H1 (cell line): ENCODE results near the gene KRT77. TPM values are rescaled to one million over a fixed set of nuclear protein-coding genes. Genes with fewer than 3 reads are reported as not detected.

Experiments
- CTCF ChIA-PET: fragments of 300-600 bp; sonication (Branson Sonifier 250); formaldehyde crosslinking; loops from one replicate; lab custom pipeline; 2021; ENCODE audit not compliant: partially characterized antibody; lab: Charles Lee
- POLR2A ChIA-PET: fragments of 300-600 bp; sonication (Branson Sonifier 250); formaldehyde crosslinking; loops from one replicate; lab custom pipeline; 2021; ENCODE audit warnings: inconsistent platforms; ENCODE audit not compliant: partially characterized antibody; lab: Charles Lee
- DNase-seq, 2 experiments: peaks; one replicate each; pipeline versions ENCODE4 v3.0.0 to v3.0.0-alpha.2; 2010 to 2022; ENCODE audit warnings: low spot score in 2 of 2, low read depth in 1 of 2, mixed read lengths in 1 of 2
- FAIRE-seq: peaks from 2 replicates; lab custom pipeline; 2011; peaks lifted over from hg19 to GRCh38; lab: Jason Lieb, UNC
- H2AFZ ChIP-seq: 2 replicates; pipeline ENCODE4 v1.8.1; 2012; ENCODE audit warnings: low read length, inconsistent platforms
- H2AK5ac ChIP-seq: 2 replicates; pipeline ENCODE4 v1.6.1; 2013; ENCODE audit warnings: low read depth, low read length
- H2BK120ac ChIP-seq: replicated peaks from 2 replicates; pipeline ENCODE3; 2013; ENCODE audit warnings: low read depth, low read length, inconsistent platforms
- H2BK12ac ChIP-seq: 2 replicates; pipeline ENCODE4 v1.6.1; 2013; ENCODE audit warnings: low read depth, low read length
- H2BK15ac ChIP-seq: 2 replicates; pipeline ENCODE4 v1.6.1; 2013; ENCODE audit warnings: low read length
- H2BK20ac ChIP-seq: 2 replicates; pipeline ENCODE4 v1.6.1; 2013; ENCODE audit warnings: low read length
- H2BK5ac ChIP-seq: 2 replicates; pipeline ENCODE4 v1.6.1; 2013; ENCODE audit warnings: low read depth, low read length
- H3K14ac ChIP-seq: 2 replicates; pipeline ENCODE4 v1.6.1; 2013; ENCODE audit warnings: inconsistent platforms; ENCODE audit not compliant: insufficient read length
- H3K18ac ChIP-seq: 2 replicates; pipeline ENCODE4 v1.6.1; 2013; ENCODE audit warnings: low read length; ENCODE audit errors: extremely low read depth
- H3K23ac ChIP-seq: 2 replicates; pipeline ENCODE4 v1.6.1; 2013; ENCODE audit warnings: inconsistent platforms; ENCODE audit not compliant: insufficient read length
- H3K23me2 ChIP-seq: 2 replicates; pipeline ENCODE4 v1.6.1; 2013; ENCODE audit warnings: low read depth, low read length
- H3K27ac ChIP-seq: 2 replicates; pipeline ENCODE4 v1.6.1; 2011; ENCODE audit warnings: low read depth, low read length, inconsistent platforms
- H3K27me3 ChIP-seq, 4 experiments: replicated peaks in 1 of 4; 1 replicate in 1 of 4; 2 replicates in 3 of 4; pipeline versions ENCODE4 v1.6.1 to v1.8.1; 2011 to 2013; ENCODE audit warnings: low read length in 3 of 4, mild to moderate bottlenecking in 3 of 4, inconsistent platforms in 2 of 4, mixed read lengths in 2 of 4, moderate library complexity in 1 of 4; ENCODE audit not compliant: control insufficient read depth in 3 of 4, insufficient read depth in 3 of 4; ENCODE audit errors: extremely low read depth in 1 of 4
- H3K36me3 ChIP-seq, 4 experiments: 2 replicates each; pipeline versions ENCODE4 v1.6.1 to v1.8.1; 2011 to 2013; ENCODE audit warnings: mild to moderate bottlenecking in 4 of 4, low read length in 3 of 4, moderate library complexity in 2 of 4, control low read depth in 1 of 4, inconsistent platforms in 1 of 4; ENCODE audit not compliant: insufficient read depth in 4 of 4, control insufficient read depth in 2 of 4
- H3K4ac ChIP-seq: replicated peaks from 2 replicates; pipeline ENCODE3; 2013; ENCODE audit warnings: low read length, low read depth, mixed read lengths, inconsistent platforms; ENCODE audit not compliant: insufficient read length
- H3K4me1 ChIP-seq, 4 experiments: replicated peaks in 1 of 4; 1 replicate in 1 of 4; 2 replicates in 3 of 4; pipeline versions ENCODE4 v1.6.1 to v1.8.1; 2011 to 2013; ENCODE audit warnings: low read length in 3 of 4, inconsistent platforms in 2 of 4, mixed read lengths in 1 of 4; ENCODE audit not compliant: insufficient read depth in 4 of 4, control insufficient read depth in 3 of 4
- H3K4me2 ChIP-seq, 2 experiments: 2 replicates each; pipeline versions ENCODE4 v1.6.1 to v1.8.1; 2011 to 2013; ENCODE audit warnings: low read depth in 2 of 2, low read length in 2 of 2, control low read depth in 1 of 2, inconsistent platforms in 1 of 2, mild to moderate bottlenecking in 1 of 2; ENCODE audit not compliant: insufficient read depth in 1 of 2
- H3K4me3 ChIP-seq, 4 experiments: fragments of 200-600, 300-600 bp in 1 of 4; sonication (generic), shearing (Covaris generic), sonication (Bioruptor Twin) in 1 of 4; 2 replicates each; pipeline versions ENCODE4 v1.5.1 to v1.8.1; 2011 to 2016; ENCODE audit warnings: low read length in 4 of 4, low read depth in 3 of 4, control low read depth in 2 of 4, inconsistent platforms in 2 of 4, mild to moderate bottlenecking in 2 of 4, mixed read lengths in 1 of 4, moderate library complexity in 1 of 4; ENCODE audit not compliant: insufficient read depth in 2 of 4; ENCODE audit errors: extremely low read depth in 1 of 4
- H3K56ac ChIP-seq: replicated peaks from 2 replicates; pipeline ENCODE3; 2013; ENCODE audit warnings: low read depth, mild to moderate bottlenecking, mixed read lengths, low read length, inconsistent platforms; ENCODE audit not compliant: insufficient read length
- H3K79me1 ChIP-seq: 2 replicates; pipeline ENCODE4 v1.6.1; 2013; ENCODE audit warnings: low read depth, low read length, control low read depth
- H3K79me2 ChIP-seq, 2 experiments: 2 replicates each; pipeline versions ENCODE4 v1.6.1 to v1.8.1; 2012 to 2013; ENCODE audit warnings: low read length in 2 of 2, mild to moderate bottlenecking in 2 of 2, inconsistent platforms in 1 of 2; ENCODE audit not compliant: insufficient read depth in 2 of 2, control insufficient read depth in 1 of 2
- H3K9ac ChIP-seq, 4 experiments: replicated peaks in 1 of 4; 1 replicate in 1 of 4; 2 replicates in 3 of 4; pipeline versions ENCODE4 v1.6.1 to v1.8.1; 2011 to 2013; ENCODE audit warnings: low read depth in 3 of 4, low read length in 3 of 4, control low read depth in 2 of 4, mild to moderate bottlenecking in 2 of 4, moderate library complexity in 2 of 4, inconsistent platforms in 1 of 4; ENCODE audit errors: extremely low read depth in 1 of 4
- H3K9me3 ChIP-seq, 2 experiments: 2 replicates each; pipeline versions ENCODE4 v1.6.1 to v1.8.1; 2012 to 2013; ENCODE audit warnings: mild to moderate bottlenecking in 2 of 2, moderate library complexity in 2 of 2, control low read depth in 1 of 2, inconsistent platforms in 1 of 2, low read depth in 1 of 2, low read length in 1 of 2, mixed read lengths in 1 of 2; ENCODE audit not compliant: insufficient read depth in 2 of 2
- H4K20me1 ChIP-seq, 2 experiments: replicated peaks in 1 of 2; 2 replicates each; pipeline versions ENCODE3 to v1.8.1; 2011 to 2013; ENCODE audit warnings: inconsistent platforms in 2 of 2, low read length in 2 of 2, mild to moderate bottlenecking in 1 of 2; ENCODE audit not compliant: insufficient read depth in 2 of 2, control insufficient read depth in 1 of 2
- H4K5ac ChIP-seq: 2 replicates; pipeline ENCODE4 v1.6.1; 2013; ENCODE audit warnings: low read length, low read depth, mixed read lengths, inconsistent platforms; ENCODE audit not compliant: insufficient read length
- H4K8ac ChIP-seq: 2 replicates; pipeline ENCODE4 v1.8.0; 2013; ENCODE audit warnings: mild to moderate bottlenecking, moderate library complexity, low read length, inconsistent platforms; ENCODE audit not compliant: insufficient read depth; ENCODE audit errors: extremely low read depth
- H4K91ac ChIP-seq: replicated peaks from 2 replicates; pipeline ENCODE3; 2013; ENCODE audit warnings: low read length, mixed read lengths, inconsistent platforms; ENCODE audit not compliant: insufficient read length
- ATF3 ChIP-seq: IDR thresholded peaks from 2 replicates; pipeline ENCODE4 v1.6.1; 2011; ENCODE audit warnings: low read depth, mild to moderate bottlenecking, low read length; ENCODE audit not compliant: insufficient read depth
- MAFK ChIP-seq: IDR thresholded peaks from 2 replicates; pipeline ENCODE4 v1.6.1; 2012; ENCODE audit warnings: low read depth, mild to moderate bottlenecking, improper control_type of control experiment, low read length
- RAD21 ChIP-seq, 2 experiments: IDR thresholded peaks in 1 of 2; conservative IDR thresholded peaks in 1 of 2; 2 replicates each; pipeline ENCODE4 v1.6.1; 2011; ENCODE audit warnings: low read depth in 2 of 2, low read length in 2 of 2, improper control_type of control experiment in 1 of 2, inconsistent platforms in 1 of 2, mild to moderate bottlenecking in 1 of 2, moderate library complexity in 1 of 2
- RFX5 ChIP-seq: IDR thresholded peaks from 2 replicates; pipeline ENCODE4 v1.6.1; 2011; ENCODE audit warnings: low read depth, low read length, improper control_type of control experiment, borderline replicate concordance
- WGBS, 2 experiments: shearing (Covaris generic) in 1 of 2; methylation state at CpG; one replicate each; pipeline versions ENCODE4 v1.1.6 to v1.1.7; 2013 to 2015; ENCODE audit warnings: low lambda C conversion rate in 2 of 2, mixed read lengths in 2 of 2, inconsistent platforms in 1 of 2, low coverage in 1 of 2, missing lambda C conversion rate in 1 of 2; ENCODE audit not compliant: insufficient replicate concordance in 2 of 2, insufficient coverage in 1 of 2, insufficient read length in 1 of 2; ENCODE audit errors: extremely low coverage in 1 of 2, missing lambda C conversion rate in 1 of 2; 5-methylcytosine and 5-hydroxymethylcytosine counted together
- polyA plus RNA-seq, 7 experiments: library from polyadenylated mRNA; depleted of rRNA in 3 of 7; stranded (reverse) in 5 of 7; unstranded in 2 of 7; fragments of >200 nt in 5 of 7; fragments of 200-250 nt in 2 of 7; gene quantifications; 1 replicate in 5 of 7; 2 replicates in 1 of 7; 4 replicates in 1 of 7; pipeline versions ENCODE4 v1.2.1 to v1.2.3, GENCODE V29; 2011 to 2013; ENCODE audit warnings: missing spikeins in 2 of 7, mixed read lengths in 2 of 7
- total RNA-seq: library from RNA; stranded (reverse); fragmentation: NEBNext Ultra II Directional; extraction: Animal tissue kit (Norgen Biotek cat#: 25700); gene quantifications from 2 replicates; pipeline ENCODE4 v1.2.1, GENCODE V29; 2021
- TF ChIP-seq, protein P1 (sequence below), 3 experiments: IDR thresholded peaks; 1 replicate in 2 of 3; 2 replicates in 1 of 3; pipeline versions ENCODE4 v1.5.1 to v1.6.1; 2011; ENCODE audit warnings: low read length in 3 of 3, mild to moderate bottlenecking in 3 of 3, inconsistent platforms in 2 of 3, low read depth in 1 of 3, moderate library complexity in 1 of 3; ENCODE audit not compliant: insufficient read depth in 1 of 3; ENCODE audit errors: control extremely low read depth in 1 of 3

The KRT77 gene
- total and polyA plus RNA-seq, 2 of the 8 experiments (the other 6 are each of a cell fraction or from before 2014, with no cell fraction given) = 0.02 TPM; not detected in 1

GRCh38 chr12:52646613-52647012 is 56.7 kb downstream of the KRT77 start:
- Histone ChIP-seq H3K79me2 (no peaks in the 10 kb centered on the region), H4K5ac (no peak overlapping the region), H3K27ac (no peak overlapping the region), H4K91ac (no peak overlapping the region), H3K4ac (no peak overlapping the region), H3K4me2 (no peak overlapping the region), H3K36me3 (no peaks in the 10 kb centered on the region), H3K18ac (no peak overlapping the region), H2BK12ac (no peak overlapping the region), H3K79me1 (no peaks in the 10 kb centered on the region), H3K23ac (no peak overlapping the region), H2AK5ac (no peak overlapping the region), H3K14ac (no peak overlapping the region), H2BK15ac (peak overlapping the region; percentile 54; the same call in 1 of the 2 replicates), H3K23me2 (no peaks in the 10 kb centered on the region), H3K9me3 (peaks cover 0 to 1% of the 10 kb centered on the region in 2 experiments; a peak in 1 of 4 replicates), H3K4me3 (no peak overlapping the region), H2BK20ac (no peak overlapping the region), H2AFZ (no peak overlapping the region), H4K20me1 (no peaks in the 10 kb centered on the region), H3K56ac (no peak overlapping the region), H3K9ac (no peak overlapping the region), H2BK120ac (no peak overlapping the region), H2BK5ac (no peak overlapping the region), H4K8ac (no peak overlapping the region), H3K27me3 (peaks cover 0 to 4% (median 0%) of the 10 kb centered on the region in 4 experiments; a peak in 1 of 7 replicates), H3K4me1 (no peaks in the 10 kb centered on the region)
- TF ChIP-seq RFX5 (no peak), ATF3 (no peak), RAD21 (IDR thresholded peaks at IDR 0.05 in 1 of 2, conservative IDR thresholded peaks at IDR 0.05 in 1 of 2; ENCODE audit: low read depth in 2 of 2, low read length in 2 of 2) (peak; percentile 12 to 38; a peak in 3 of 4 replicates), MAFK (no peak)
- TF ChIP-seq, protein P1, sequence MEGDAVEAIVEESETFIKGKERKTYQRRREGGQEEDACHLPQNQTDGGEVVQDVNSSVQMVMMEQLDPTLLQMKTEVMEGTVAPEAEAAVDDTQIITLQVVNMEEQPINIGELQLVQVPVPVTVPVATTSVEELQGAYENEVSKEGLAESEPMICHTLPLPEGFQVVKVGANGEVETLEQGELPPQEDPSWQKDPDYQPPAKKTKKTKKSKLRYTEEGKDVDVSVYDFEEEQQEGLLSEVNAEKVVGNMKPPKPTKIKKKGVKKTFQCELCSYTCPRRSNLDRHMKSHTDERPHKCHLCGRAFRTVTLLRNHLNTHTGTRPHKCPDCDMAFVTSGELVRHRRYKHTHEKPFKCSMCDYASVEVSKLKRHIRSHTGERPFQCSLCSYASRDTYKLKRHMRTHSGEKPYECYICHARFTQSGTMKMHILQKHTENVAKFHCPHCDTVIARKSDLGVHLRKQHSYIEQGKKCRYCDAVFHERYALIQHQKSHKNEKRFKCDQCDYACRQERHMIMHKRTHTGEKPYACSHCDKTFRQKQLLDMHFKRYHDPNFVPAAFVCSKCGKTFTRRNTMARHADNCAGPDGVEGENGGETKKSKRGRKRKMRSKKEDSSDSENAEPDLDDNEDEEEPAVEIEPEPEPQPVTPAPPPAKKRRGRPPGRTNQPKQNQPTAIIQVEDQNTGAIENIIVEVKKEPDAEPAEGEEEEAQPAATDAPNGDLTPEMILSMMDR (IDR thresholded peaks at IDR 0.05; ENCODE audit: control extremely low read depth in 1 of 3, insufficient read depth in 1 of 3, low read depth in 1 of 3, low read length in 3 of 3) = peak; percentile 28 to 46 (median 44); a peak in 3 of 4 replicates
- 70% methylated on average over 12 of the region's 12 CpGs; no CpG with 5 or more reads in 1 of the 2 experiments for WGBS, 2 experiments
- POLR2A ChIA-PET = no interaction called here
- CTCF ChIA-PET = interaction anchor here (0.6 to 2.1 kb wide), 8 partner anchors 10 to 274 kb away, joined by 3 to 6 read pairs (median 4); no protein-coding TSS in a partner anchor
- DNase-seq = peak in 1 of 2 experiments; percentile 46
- no peak for FAIRE-seq
